Caki2 (cell line): ENCODE measurements around the gene PRRC2A. TPM values are rescaled to one million over a fixed set of nuclear protein-coding genes. Genes with fewer than 3 reads are reported as not detected.
"Not testable (repeated sequence)": the region's sequence is repeated elsewhere in the genome, so short reads cannot be mapped to it uniquely, and the experiment has no call there.

ENCODE experiments used
- DNase-seq: peaks from one replicate; pipeline ENCODE4 v3.0.0-alpha.2; 2015; ENCODE audit warnings: low read depth
- in situ Hi-C: cut with HindIII; loops from 2 replicates; pipeline ENCODE4 v1.10.0; 2016; ENCODE audit warnings: low sequenced_read_pairs, low pct_unique_long_range_greater_than_20kb, mixed read lengths
- total RNA-seq: library from RNA; depleted of rRNA; stranded (reverse); fragments of >200 nt; shearing (Covaris generic); gene quantifications from 2 replicates; pipeline ENCODE4 v1.2.3, GENCODE V29; 2014; ENCODE audit warnings: low replicate concordance

The PRRC2A gene
- total RNA-seq, 1 experiment from 2014 or later: 36.2 TPM

GRCh38 chr6:31581434-31582229, 38.9 kb upstream of the PRRC2A start:
- no peak for DNase-seq
- in situ Hi-C loops: no loop called here

GRCh38 chr6:31582230-31582643, 38.3 kb upstream of the PRRC2A start, which contains the start of gene LTB:
LTB (minus strand) TSS chr6:31582424; CDS start chr6:31582417, 7 bp downstream.
- no peak for DNase-seq
- in situ Hi-C loops: no loop called here

GRCh38 chr6:31585491-31585890, 35.0 kb upstream of the PRRC2A start:
- DNase-seq: no peak
- in situ Hi-C loops: no loop called here

- in situ Hi-C loops: no loop called here
- no peak for DNase-seq
These were observed 34.5 kb upstream of the PRRC2A start, which contains the start of gene LST1 for GRCh38 chr6:31586008-31586407. LST1 (plus strand) TSS chr6:31586277; CDS start chr6:31587300, 1,023 bp downstream.

- in situ Hi-C loops: no loop called here
- no peak for DNase-seq
These were observed 33.8 kb upstream of the PRRC2A start for GRCh38 chr6:31586599-31587281.

- in situ Hi-C loops: no loop called here
- DNase-seq: no peak
These were observed 32.4 kb upstream of the PRRC2A start for GRCh38 chr6:31587791-31588777.

GRCh38 chr6:31588871-31589650, 31.5 kb upstream of the PRRC2A start:
- no peak for DNase-seq
- in situ Hi-C loops: no loop called here

GRCh38 chr6:31590691-31591090, 29.8 kb upstream of the PRRC2A start:
- DNase-seq, in situ Hi-C loops: not testable (repeated sequence)

GRCh38 chr6:31592396-31592771, 28.1 kb upstream of the PRRC2A start:
- in situ Hi-C loops: no loop called here
- no peak for DNase-seq

GRCh38 chr6:31597006-31597405, 23.5 kb upstream of the PRRC2A start:
- no peak for DNase-seq
- in situ Hi-C loops: no loop called here

- in situ Hi-C loops: no loop called here
- DNase-seq: no peak
These were observed 13.2 kb upstream of the PRRC2A start for GRCh38 chr6:31607317-31607716.

GRCh38 chr6:31609519-31610406, 10.8 kb upstream of the PRRC2A start:
- no peak for DNase-seq
- in situ Hi-C loops: no loop called here

- in situ Hi-C loops: no loop called here
- no peak for DNase-seq
These were observed 9.5 kb upstream of the PRRC2A start for GRCh38 chr6:31610968-31611367.

GRCh38 chr6:31614075-31614619, 6.4 kb upstream of the PRRC2A start:
- in situ Hi-C loops: no loop called here
- DNase-seq: no peak

GRCh38 chr6:31614684-31615578, 5.6 kb upstream of the PRRC2A start, which contains the start of gene AIF1:
AIF1 (plus strand) TSS chr6:31615234; CDS start chr6:31615330, 96 bp downstream.
- in situ Hi-C loops: no loop called here
- DNase-seq: no peak

- in situ Hi-C loops: no loop called here
- no peak for DNase-seq
These were observed 4.8 kb upstream of the PRRC2A start for GRCh38 chr6:31615748-31616147.
